HG03378 (cell line): ENCODE measurements around the gene DPY30.

ENCODE experiments used
- ATAC-seq: cut with Tn5 transposase; IDR thresholded peaks from one replicate; pipeline ENCODE4 v1.9.1; 2021; ENCODE audit warnings: mild to moderate bottlenecking, moderate library complexity; ENCODE audit not compliant: unreplicated experiment

DPY30 gene

DNA sequence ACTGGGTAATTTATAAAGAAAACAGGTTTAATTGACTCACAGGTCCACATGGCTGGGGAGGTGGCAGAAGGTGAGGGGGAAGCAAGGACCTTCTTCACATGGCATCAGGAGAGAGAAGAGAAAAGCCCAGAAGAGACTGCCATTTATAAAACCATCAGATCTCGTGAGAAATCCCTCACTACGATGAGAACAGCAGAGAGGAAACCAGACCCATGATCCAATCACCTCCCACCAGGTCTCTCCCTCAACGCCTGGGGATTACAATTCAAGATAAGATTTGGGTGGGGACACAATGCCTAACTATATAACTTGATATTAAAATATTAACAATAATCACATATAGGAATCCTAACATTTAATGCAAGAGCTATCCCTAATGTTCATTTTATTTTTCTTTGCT lies 60.6 kb downstream of the DPY30 start:
- ATAC-seq, result no peak

DNA sequence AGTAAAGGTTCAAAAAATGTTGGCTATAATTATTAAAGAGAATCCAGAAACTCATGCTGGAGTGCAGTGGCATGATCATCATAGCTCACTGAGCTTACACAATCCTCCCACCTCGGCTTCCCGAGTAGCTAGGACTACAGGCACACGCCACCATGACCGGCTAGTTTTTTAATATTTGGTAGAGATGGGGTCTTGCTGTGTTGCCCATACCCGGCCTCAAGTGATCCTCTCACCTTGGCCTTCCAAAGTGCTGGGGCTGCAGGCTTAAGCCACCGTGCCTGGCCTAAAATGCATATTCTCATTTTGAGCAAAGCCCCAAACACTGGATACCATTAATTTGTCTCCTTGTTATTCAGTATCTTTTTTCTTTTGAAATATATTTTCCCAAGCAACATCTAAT lies 61.2 kb downstream of the DPY30 start:
- ATAC-seq, result no peak
